GM12891 (cell line): ENCODE data around the gene DIDO1.

Source experiments
- DNase-seq: peaks from one replicate; pipeline ENCODE4 v3.0.0; 2011; ENCODE audit warnings: low spot score; ENCODE audit not compliant: insufficient read length
- FAIRE-seq: peaks from 2 replicates; lab custom pipeline; 2011; peaks lifted over from hg19 to GRCh38; lab: Jason Lieb, UNC
- POLR2A ChIP-seq: IDR thresholded peaks from 2 replicates; pipeline ENCODE4 v1.6.1; 2011; ENCODE audit warnings: low read depth, low read length, control low read depth
- POU2F2 ChIP-seq: IDR thresholded peaks from 2 replicates; pipeline ENCODE4 v1.6.1; 2011; ENCODE audit warnings: low read depth, mild to moderate bottlenecking, control low read depth, low read length, moderate library complexity

The DIDO1 gene

GRCh38 chr20:62828051-62828450, 98.3 kb downstream of the DIDO1 start:
- no peak for DNase-seq
- no peak for FAIRE-seq
- TF ChIP-seq POLR2A (no peak), POU2F2 (no peak)
